ENCODE results near the gene TRIM2. TPM values are rescaled to one million over a fixed set of nuclear protein-coding genes. Genes with fewer than 3 reads are reported as not detected.

TRIM2 gene
- total RNA-seq, 1 donor from 2014 or later = 67.3 TPM

DNA sequence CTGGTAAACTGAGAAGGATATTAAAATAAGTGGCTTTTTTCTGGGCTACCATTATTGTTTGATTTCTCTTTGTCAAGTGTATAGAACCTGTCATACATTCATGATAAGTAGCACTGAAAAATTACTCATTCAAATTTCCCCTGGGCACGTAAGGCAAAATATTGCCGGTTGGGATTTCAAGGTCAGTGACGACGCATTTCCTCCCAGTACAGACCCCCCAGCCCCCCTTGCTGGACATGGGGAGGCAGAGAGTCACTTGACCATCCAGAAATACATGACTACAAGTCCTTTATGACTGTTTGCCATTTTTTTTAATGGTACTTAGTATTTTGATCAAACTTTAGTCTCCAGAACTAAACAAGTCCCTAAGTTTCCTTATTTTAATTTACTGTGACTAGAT, 133.4 kb downstream of the TRIM2 start:
- no peak for DNase-seq

DNA sequence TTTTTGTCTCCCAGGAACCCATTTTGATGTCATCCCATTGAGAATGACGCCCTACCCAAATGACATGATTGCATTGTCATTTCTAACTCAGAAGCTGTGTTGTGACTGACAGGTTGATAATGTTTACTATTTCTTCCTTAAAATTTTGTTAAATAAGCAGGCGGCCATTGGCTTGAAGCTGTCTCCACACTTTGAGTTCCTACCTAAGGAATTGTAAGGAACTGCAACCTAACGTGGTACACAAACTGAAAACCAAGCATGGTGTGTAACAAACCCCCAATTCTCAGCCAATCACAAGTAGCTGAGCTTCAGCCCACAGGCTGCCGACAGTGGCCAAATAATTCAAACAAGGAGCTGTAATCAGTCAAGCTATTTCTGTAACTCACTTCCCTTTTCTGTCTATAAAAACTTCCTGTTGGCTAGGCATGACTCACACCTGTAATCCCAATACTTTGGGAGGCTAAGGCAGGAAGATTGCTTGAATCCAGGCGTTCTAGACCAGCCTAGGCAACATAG, 137.4 kb downstream of the TRIM2 start:
- no peak for DNase-seq

DNA sequence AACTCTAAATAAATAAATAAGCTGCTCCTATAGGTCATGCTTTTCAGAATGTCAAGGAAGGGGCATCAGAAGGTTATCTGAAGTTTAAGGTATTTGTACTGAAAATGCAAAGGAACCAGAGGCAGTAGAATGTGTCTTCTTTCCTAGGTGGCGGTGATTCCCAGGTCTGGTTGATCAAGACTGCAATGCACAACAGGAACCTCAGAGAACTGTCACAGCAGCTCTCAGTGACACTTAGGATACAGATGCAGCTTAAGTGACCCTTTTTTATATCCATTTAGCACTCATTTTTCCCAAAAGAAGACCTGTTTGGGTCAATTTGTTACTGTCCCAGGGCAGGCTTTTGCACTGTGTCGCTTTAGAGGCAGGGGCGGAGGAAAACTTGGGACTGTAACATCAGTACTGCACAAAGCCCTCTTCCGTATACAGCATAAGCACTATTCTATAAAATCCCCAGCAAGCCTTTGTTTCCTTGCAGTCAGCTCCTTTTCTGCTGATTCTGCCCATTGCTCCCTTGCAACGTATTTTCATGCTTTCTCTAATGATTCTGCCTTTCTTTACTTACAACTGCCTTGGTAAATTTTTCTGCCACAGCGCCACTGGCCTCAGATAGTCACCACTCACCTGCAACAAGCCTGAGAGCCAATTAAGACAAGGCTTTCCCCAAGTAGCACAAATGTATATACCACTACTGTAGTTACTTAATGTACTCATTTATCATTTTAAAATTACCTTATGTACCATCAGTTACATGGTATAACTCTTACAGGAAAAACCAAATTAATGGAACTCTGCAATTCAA, 138.7 kb downstream of the TRIM2 start:
- DNase-seq = no peak

- peak; percentile 62 for DNase-seq
Observed at GRCh38 chr4:153344131-153345011, 140.1 kb downstream of the TRIM2 start, which contains the start of gene MND1. MND1 (plus strand) TSS chr4:153344688; CDS start chr4:153344738, 50 bp downstream.

GRCh38 chr4:153345012-153345981, 141.1 kb downstream of the TRIM2 start:
- DNase-seq = peak; percentile 62

- no peak for DNase-seq
Observed at GRCh38 chr4:153346031-153346430, 141.8 kb downstream of the TRIM2 start.

GRCh38 chr4:153346563-153346962, 142.3 kb downstream of the TRIM2 start:
- DNase-seq = no peak

DNA sequence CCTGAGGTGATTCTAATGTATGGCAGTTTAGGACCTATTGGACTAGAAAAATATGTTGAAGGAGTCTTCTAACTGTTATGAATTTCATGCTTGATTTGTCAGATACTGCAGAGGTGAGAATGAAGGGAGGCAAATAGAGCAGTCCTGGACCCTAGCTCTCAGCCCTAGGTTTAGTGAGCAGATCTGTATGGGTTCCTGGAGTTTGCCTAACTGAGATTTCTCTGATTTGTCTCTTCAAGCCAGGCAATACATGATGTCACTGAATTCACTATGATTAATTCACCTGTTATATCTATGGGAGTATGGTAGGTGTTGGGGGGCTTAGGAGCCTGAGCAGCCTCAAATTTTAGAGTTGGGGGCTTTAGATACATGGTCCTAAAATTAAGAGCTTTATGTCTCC, 142.9 kb downstream of the TRIM2 start:
- DNase-seq = no peak

DNA sequence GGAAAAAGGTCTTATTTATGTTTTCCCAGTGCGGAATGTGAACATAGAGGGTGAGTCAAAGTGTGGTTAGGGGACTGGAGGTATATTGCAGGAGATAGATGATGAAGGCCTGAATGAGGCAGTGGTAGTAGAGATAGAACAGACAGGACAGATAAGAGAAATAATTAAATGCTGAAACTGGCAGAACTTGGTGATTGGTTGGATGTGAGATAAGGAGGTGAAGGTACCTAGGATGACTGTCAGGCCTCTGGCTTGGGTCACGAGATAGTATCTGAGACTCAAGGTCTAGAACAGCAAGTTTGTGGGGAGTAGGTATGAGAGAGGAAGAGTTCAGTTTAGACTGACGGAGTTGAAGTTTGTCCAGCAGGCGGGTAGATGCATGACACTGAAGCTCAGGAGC, 143.8 kb downstream of the TRIM2 start:
- DNase-seq = no peak

- no peak for DNase-seq
Observed at GRCh38 chr4:153349206-153349805, 145.1 kb downstream of the TRIM2 start.

DNA sequence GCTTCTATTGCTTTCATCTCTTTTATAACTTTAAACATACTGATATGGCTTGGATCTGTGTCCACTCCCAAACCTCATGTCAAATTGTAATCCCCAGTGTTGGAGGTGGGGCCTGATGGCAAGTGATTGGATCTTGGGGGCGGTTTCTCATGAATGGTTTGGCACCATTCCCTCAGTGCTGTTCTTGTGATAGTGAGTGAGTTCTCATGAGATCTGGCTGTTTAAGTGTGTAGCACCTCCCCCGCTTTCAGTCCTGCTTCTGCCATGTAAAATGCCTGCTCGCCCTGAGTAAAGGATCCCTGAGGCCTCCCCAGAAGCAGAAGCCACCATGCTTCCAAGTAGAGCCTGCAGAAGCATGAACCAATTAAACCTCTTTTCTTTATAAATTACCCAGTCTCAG, 157.9 kb downstream of the TRIM2 start:
- no peak for DNase-seq

- no peak for DNase-seq
Observed at GRCh38 chr4:153364061-153364460, 159.8 kb downstream of the TRIM2 start.

DNA sequence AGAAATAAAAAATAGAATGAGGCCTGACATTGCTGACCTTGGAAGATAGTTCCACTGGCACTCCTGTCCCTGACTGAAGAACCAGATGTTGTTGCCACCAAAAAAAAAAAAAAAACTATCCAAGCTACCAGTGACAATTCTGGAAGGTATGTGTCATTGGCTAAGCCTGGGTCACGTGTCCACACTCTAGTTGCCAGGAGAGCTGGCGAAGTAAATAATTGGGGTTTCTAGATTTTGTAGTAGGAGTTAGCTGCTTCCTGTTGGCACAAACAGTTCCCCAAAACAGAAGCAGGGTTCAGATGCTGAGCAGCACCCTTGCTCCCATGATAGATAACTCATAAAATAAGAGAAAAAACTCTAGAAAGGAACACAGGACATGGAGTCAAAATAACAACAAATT, 160.8 kb downstream of the TRIM2 start:
- no peak for DNase-seq

DNA sequence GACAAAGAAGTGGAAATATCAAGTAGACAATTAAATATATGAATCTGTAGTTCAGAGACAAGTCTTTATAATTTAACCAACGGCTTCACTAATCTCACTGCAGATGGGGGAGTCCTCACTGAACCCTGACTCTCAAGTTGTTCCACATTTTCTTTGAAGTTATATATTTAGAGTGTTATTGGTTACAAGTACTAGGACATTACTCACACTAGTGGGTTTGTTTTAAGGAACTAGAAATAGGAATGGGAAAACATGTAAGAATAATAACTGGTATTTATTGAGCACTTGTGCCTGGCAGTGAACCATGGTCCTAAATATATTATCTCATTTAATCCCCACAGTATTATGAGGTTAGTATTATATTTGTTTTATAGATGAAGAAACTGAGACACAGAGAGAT, 162.2 kb downstream of the TRIM2 start:
- no peak for DNase-seq

- no peak for DNase-seq
Observed at GRCh38 chr4:153367092-153367491, 162.8 kb downstream of the TRIM2 start.

- no peak for DNase-seq
Observed at GRCh38 chr4:153369021-153369420, 164.8 kb downstream of the TRIM2 start.

GRCh38 chr4:153371701-153372234, 167.5 kb downstream of the TRIM2 start:
- no peak for DNase-seq

- DNase-seq = no peak
Observed at GRCh38 chr4:153372967-153373562, 168.8 kb downstream of the TRIM2 start.

DNA sequence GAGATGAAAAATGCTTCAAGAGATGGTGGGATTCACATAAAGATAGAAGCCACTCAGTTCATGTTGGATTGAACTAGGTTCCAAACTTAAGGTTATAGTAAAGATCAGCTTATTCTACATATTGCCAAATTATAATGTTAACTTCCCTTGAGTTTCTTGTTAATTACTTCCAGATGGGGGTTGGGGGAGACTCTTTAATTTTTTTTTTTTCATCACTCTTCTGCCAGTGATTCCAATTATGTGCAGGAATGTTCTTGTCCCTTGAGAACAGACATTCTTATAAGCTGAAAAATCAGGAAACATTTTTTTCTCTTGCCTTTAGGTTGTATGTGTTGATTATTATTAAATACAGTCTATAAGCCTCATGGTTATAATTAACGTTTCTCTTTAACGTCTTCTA, 170.2 kb downstream of the TRIM2 start:
- peak; percentile 45 for DNase-seq

- no peak for DNase-seq
Observed at GRCh38 chr4:153375303-153375702, 171.1 kb downstream of the TRIM2 start.

GRCh38 chr4:153383131-153383530, 178.9 kb downstream of the TRIM2 start:
- DNase-seq = no peak

Data from skin of body (tissue), 2 donors.